Measurements from ENCODE around the gene MYRF. TPM values are rescaled to one million over a fixed set of nuclear protein-coding genes. Genes with fewer than 3 reads are reported as not detected.

The MYRF gene
- total and polyA plus RNA-seq, 12 donors: 0.13 to 2.6 (median 0.89) TPM

- no peaks in the 10 kb centered on the region for H3K27me3 ChIP-seq
- intact Hi-C loops (cut with DNase I): no loop called here
- no peaks in the 10 kb centered on the region for H3K36me3 ChIP-seq (replicated peaks in 1 of 2)
- H3K4me1 ChIP-seq (replicated peaks in 1 of 2): peaks cover 0 to 7% of the 10 kb centered on the region in 2 donors
- 35 to 64% (median 48%) methylated on average over 6 to 9 of the region's 9 CpGs; no CpG with 5 or more reads in 1 of the 4 donors for WGBS, 4 donors
- no peak for DNase-seq
- no peaks in the 10 kb centered on the region for H3K9me3 ChIP-seq (replicated peaks in 1 of 3)
- TF ChIP-seq CTCF (IDR thresholded peaks at IDR 0.05): no peak
- TF ChIP-seq POLR2A (IDR thresholded peaks at IDR 0.05): no peak
- H3K27ac ChIP-seq: peak overlapping the region in 1 of 5 donors; percentile 52
- H3K4me3 ChIP-seq: peak overlapping the region in 1 of 4 donors; percentile 36
Observed at GRCh38 chr11:61718046-61718531, 34.3 kb upstream of the MYRF start.

GRCh38 chr11:61718621-61719302 is 33.7 kb upstream of the MYRF start:
- peak in 2 of 7 donors; percentile 32 to 65 for DNase-seq
- intact Hi-C loops (cut with DNase I): no loop called here
- WGBS, 4 donors: 20 to 83% (median 47%) methylated on average over 4 to 21 of the region's 21 CpGs
- Histone ChIP-seq H3K27ac (peak overlapping the region in 1 of 5 donors; percentile 52), H3K27me3 (no peaks in the 10 kb centered on the region), H3K36me3 (replicated peaks in 1 of 2) (no peaks in the 10 kb centered on the region), H3K4me1 (replicated peaks in 1 of 2) (peaks cover 0 to 7% of the 10 kb centered on the region in 2 donors), H3K9me3 (replicated peaks in 1 of 3) (no peaks in the 10 kb centered on the region), H3K4me3 (peak overlapping the region in 1 of 4 donors; percentile 36)
- no peak for TF ChIP-seq CTCF (IDR thresholded peaks at IDR 0.05)

GRCh38 chr11:61719978-61720377 is 32.5 kb upstream of the MYRF start:
- H3K36me3 ChIP-seq (replicated peaks in 1 of 2): no peaks in the 10 kb centered on the region
- H3K9me3 ChIP-seq (replicated peaks in 1 of 3): no peaks in the 10 kb centered on the region
- no peak overlapping the region for H3K27ac ChIP-seq
- WGBS, 4 donors: 81 to 98% (median 90%) methylated on average over 6 to 12 of the region's 12 CpGs
- no peak overlapping the region for H3K4me3 ChIP-seq
- H3K27me3 ChIP-seq: no peaks in the 10 kb centered on the region
- intact Hi-C loops (cut with DNase I): no loop called here
- H3K4me1 ChIP-seq (replicated peaks in 1 of 2): peaks cover 0 to 7% of the 10 kb centered on the region in 2 donors
- TF ChIP-seq CTCF (IDR thresholded peaks at IDR 0.05) (no peak), POLR2A (IDR thresholded peaks at IDR 0.05) (no peak)
- DNase-seq: no peak

- intact Hi-C loops (cut with DNase I): no loop called here
- Histone ChIP-seq H3K36me3 (replicated peaks in 1 of 2) (no peaks in the 10 kb centered on the region), H3K27me3 (no peaks in the 10 kb centered on the region), H3K4me1 (replicated peaks in 1 of 2) (peaks cover 0 to 7% of the 10 kb centered on the region in 2 donors), H3K9me3 (replicated peaks in 1 of 3) (no peaks in the 10 kb centered on the region), H3K27ac (no peak overlapping the region), H3K4me3 (no peak overlapping the region)
- no peak for DNase-seq
- TF ChIP-seq CTCF (IDR thresholded peaks at IDR 0.05) (no peak), POLR2A (IDR thresholded peaks at IDR 0.05) (no peak)
- WGBS, 4 donors: 95 to 98% (median 95%) methylated on average over 7 to 20 of the region's 20 CpGs
Observed at GRCh38 chr11:61720597-61720996, 31.8 kb upstream of the MYRF start.

Measured in adrenal gland (tissue), 12 donors.